Cardiac muscle cell (in vitro differentiated cells and primary cell): ENCODE measurements around the gene PSD2. TPM values are rescaled to one million over a fixed set of nuclear protein-coding genes. Genes with fewer than 3 reads are reported as not detected.
A peak's percentile ranks its signal among the peaks of the same experiment; 100 is the strongest.

Experiments
- DNase-seq, 2 donors: peaks; one replicate each; pipeline versions ENCODE4 v3.0.0 to v3.0.0-alpha.2; 2010 to 2017; ENCODE audit warnings: low read depth in 1 of 2, low spot score in 1 of 2
- H3K27ac ChIP-seq: fragments of 200-600 bp; sonication (generic); 2 replicates; pipeline ENCODE4 v1.5.1; 2016
- H3K27me3 ChIP-seq: fragments of 200-600 bp; sonication (generic); 2 replicates; pipeline ENCODE4 v1.6.0; 2016; ENCODE audit warnings: control low read depth
- H3K36me3 ChIP-seq: fragments of 200-600 bp; sonication (generic); 2 replicates; pipeline ENCODE4 v1.5.1; 2016; ENCODE audit warnings: control low read depth
- H3K4me1 ChIP-seq: fragments of 200-600 bp; sonication (generic); 2 replicates; pipeline ENCODE4 v1.8.1; 2017; ENCODE audit warnings: low read depth, mild to moderate bottlenecking, mixed run types
- H3K4me3 ChIP-seq: fragments of 200-600 bp; sonication (generic); 2 replicates; pipeline ENCODE4 v1.5.1; 2016; ENCODE audit warnings: mild to moderate bottlenecking
- H3K9me3 ChIP-seq: fragments of 200-600 bp; sonication (generic); 2 replicates; pipeline ENCODE4 v1.5.1; 2017; ENCODE audit warnings: low read depth, mild to moderate bottlenecking, control low read depth
- polyA plus RNA-seq: library from polyadenylated mRNA; unstranded; fragments of >200 nt; fragmentation: Nextera tagmentation; extraction: Ambion mirVana; gene quantifications from 2 replicates; pipeline ENCODE4 v1.2.1, GENCODE V29; 2016
- total RNA-seq: library from RNA; depleted of rRNA; stranded (reverse); fragments of >200 nt; gene quantifications from 2 replicates; pipeline ENCODE4 v1.2.3, GENCODE V29; 2016
- TF ChIP-seq, protein P1 (sequence below): IDR thresholded peaks from 2 replicates; pipeline ENCODE4 v1.5.1; 2012; ENCODE audit warnings: low read depth, mild to moderate bottlenecking, low read length

PSD2 gene
- total and polyA plus RNA-seq, 2 experiments from 2014 or later: 0.04 to 0.48 TPM

DNA sequence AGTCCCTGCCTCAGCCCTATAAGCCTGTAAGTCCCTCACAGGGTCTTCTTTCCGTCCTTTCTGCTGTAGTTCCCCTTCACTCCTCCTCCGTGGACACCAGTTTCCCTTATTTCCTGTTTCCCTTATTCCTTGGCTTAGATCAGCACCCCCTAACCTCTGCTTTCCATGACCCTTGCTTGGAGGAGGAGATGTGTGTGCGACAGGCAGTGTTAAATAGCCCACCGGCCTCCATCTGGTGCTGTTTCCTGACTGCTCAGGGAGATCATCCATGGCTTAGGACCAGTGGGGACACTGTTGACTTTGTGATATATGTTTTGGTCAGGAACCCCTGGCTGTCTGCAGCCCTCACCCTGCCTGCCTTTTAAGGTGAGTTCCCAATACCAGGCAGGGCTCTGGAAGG lies 34.1 kb upstream of the PSD2 start:
- TF ChIP-seq, protein P1, sequence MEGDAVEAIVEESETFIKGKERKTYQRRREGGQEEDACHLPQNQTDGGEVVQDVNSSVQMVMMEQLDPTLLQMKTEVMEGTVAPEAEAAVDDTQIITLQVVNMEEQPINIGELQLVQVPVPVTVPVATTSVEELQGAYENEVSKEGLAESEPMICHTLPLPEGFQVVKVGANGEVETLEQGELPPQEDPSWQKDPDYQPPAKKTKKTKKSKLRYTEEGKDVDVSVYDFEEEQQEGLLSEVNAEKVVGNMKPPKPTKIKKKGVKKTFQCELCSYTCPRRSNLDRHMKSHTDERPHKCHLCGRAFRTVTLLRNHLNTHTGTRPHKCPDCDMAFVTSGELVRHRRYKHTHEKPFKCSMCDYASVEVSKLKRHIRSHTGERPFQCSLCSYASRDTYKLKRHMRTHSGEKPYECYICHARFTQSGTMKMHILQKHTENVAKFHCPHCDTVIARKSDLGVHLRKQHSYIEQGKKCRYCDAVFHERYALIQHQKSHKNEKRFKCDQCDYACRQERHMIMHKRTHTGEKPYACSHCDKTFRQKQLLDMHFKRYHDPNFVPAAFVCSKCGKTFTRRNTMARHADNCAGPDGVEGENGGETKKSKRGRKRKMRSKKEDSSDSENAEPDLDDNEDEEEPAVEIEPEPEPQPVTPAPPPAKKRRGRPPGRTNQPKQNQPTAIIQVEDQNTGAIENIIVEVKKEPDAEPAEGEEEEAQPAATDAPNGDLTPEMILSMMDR: no peak
- H3K4me1 ChIP-seq: peaks cover 12% of the 10 kb centered on the region
- no peak for DNase-seq
- no peak overlapping the region for H3K27ac ChIP-seq
- no peak overlapping the region for H3K4me3 ChIP-seq
- no peaks in the 10 kb centered on the region for H3K9me3 ChIP-seq
- H3K27me3 ChIP-seq: peaks cover 20% of the 10 kb centered on the region
- H3K36me3 ChIP-seq: no peaks in the 10 kb centered on the region

DNA sequence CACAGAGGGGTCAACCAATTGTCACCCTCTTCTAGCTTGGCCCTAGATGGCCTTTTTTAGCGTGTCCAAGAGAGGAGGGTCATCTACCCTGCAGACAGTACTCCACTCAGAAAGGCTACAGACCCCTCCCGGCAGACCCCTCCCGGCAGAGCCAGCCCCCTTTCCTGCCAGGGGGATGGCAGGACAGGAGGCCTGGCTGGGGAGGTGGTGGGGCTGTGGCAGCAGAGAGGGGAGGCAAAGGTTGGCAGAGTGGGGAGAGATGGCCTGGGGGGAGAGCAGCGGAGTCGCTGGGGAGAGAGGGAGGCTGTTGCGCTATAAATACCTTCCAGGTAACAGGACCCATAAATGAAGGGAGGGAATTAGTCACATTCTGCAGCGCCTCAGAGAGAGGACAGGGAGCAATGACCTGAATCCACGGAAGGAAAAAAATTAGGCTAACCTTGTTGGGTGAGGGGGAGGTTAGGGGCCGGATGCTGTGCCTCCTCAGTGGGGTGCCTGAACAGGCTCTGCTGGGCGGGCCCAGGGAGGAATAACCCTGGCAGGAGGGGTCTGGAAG lies 32.9 kb upstream of the PSD2 start:
- H3K36me3 ChIP-seq: no peaks in the 10 kb centered on the region
- H3K4me1 ChIP-seq: peaks cover 12% of the 10 kb centered on the region
- TF ChIP-seq, protein P1: no peak
- peak in 1 of 2 donors; percentile 40 for DNase-seq
- no peak overlapping the region for H3K27ac ChIP-seq
- peaks cover 16% of the 10 kb centered on the region for H3K27me3 ChIP-seq
- H3K9me3 ChIP-seq: no peaks in the 10 kb centered on the region
- no peak overlapping the region for H3K4me3 ChIP-seq

DNA sequence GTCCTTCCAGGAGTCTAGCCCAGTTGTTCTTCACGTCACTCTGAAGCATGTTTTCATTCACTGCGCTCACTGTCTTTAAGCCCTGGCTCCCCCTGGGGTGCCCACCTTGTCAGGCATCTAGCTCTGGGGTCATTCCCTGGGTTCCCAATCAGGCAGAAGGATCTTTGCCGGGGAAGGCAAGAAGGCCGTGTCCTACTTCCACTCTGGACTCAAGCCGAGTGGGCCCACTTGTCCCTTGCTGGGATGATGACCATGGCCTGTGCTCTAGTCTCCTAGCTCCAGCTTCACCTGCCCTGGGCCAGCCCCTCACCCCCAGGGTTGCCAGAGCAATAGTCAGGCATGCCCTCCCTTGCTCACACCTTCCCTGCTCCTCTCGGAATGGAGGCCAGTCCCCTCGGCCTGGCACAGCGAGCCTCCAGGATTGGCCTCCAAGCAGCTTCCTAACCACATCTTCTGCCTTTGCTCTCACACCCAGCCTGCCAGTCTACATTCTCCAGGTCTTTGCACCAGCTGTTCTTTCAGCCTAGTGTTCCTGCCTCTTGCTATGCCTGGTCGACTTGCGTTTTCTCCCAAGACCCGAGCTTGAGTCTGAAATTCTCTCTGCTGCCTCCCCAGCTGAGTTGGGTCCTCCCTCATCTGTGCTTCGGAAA lies 32.2 kb upstream of the PSD2 start:
- Histone ChIP-seq H3K27me3 (peaks cover 16% of the 10 kb centered on the region), H3K36me3 (no peaks in the 10 kb centered on the region), H3K9me3 (no peaks in the 10 kb centered on the region), H3K4me3 (no peak overlapping the region), H3K4me1 (peaks cover 12% of the 10 kb centered on the region), H3K27ac (no peak overlapping the region)
- no peak for DNase-seq
- TF ChIP-seq, protein P1: no peak

DNA sequence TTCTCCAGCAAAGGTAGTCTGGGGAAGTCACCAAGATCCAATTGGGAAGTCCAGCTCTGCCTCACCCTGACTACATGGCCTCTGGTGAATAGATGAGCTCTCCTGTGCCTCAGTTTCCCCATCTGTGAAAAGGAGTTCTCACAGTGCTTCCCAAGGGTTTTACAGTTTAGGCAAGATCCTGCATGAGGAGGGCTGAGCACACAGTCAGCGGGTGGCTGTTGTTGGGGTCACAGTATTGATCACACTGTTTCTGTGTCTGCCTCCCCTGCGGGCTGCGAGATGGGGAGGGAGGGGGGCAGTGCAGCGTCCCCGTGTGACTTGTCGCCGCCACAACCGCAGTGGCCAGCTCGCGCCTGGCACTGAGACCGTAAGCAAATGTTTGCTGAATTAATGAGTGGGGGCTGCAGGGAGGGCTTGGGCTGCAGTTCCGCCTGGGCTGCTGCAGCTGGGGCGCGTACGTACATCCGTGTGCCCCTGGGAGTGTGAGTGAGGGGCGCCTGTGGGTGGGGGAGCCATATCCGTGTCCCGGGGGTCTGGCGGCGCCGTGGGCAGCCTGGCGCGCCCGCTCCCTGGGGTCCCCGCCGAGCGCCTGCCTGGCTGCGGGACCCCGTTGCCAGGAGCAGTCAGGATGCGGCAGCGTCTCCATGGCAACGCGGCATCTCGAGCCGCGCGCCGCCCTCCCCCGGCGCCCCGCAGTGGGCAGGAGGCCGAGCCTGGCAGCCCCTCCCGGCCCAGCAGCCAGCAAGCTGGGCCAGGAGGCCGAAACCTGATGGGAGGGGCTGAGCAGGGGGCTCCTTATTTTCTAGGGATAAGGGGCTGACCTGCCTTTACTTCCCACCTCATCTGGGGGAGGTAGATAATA lies 31.4 kb upstream of the PSD2 start:
- Histone ChIP-seq H3K36me3 (no peaks in the 10 kb centered on the region), H3K27me3 (peaks cover 16% of the 10 kb centered on the region), H3K27ac (no peak overlapping the region), H3K4me1 (peaks cover 12% of the 10 kb centered on the region), H3K4me3 (no peak overlapping the region), H3K9me3 (no peaks in the 10 kb centered on the region)
- DNase-seq: peak in 1 of 2 donors; percentile 43
- TF ChIP-seq, protein P1: no peak

DNA sequence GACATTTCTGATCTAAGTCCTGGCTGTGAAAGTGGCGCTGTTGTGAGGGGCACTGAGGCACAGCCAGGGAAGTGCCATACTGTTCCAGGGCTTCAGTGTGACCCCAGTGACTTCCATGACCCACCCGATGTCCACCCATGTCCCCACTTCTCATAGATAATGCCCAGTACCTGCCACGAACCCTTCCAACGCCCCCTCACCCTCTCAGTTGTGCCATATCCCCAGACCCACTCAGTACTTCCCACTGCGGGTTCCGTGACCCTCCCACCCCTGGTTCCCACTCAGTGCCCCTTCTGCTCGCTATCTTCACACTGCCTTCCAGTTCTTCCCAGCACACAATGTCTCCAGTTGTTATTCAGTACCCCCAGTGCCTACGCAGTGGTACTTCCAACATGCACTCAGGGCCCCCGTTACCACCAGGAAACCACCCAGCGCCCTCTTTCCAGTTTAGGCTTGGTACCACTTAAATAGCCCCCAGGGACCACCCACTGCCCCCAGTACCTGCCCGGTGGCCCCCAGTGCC lies 30.7 kb upstream of the PSD2 start:
- no peak for DNase-seq
- Histone ChIP-seq H3K4me3 (no peak overlapping the region), H3K27me3 (peaks cover 16% of the 10 kb centered on the region), H3K27ac (no peak overlapping the region), H3K36me3 (no peaks in the 10 kb centered on the region), H3K4me1 (peaks cover 12% of the 10 kb centered on the region), H3K9me3 (no peaks in the 10 kb centered on the region)
- TF ChIP-seq, protein P1: no peak
